ENCODE data around the gene NLRP6. TPM values are rescaled to one million over a fixed set of nuclear protein-coding genes. Genes with fewer than 3 reads are reported as not detected.

Gene NLRP6
- total and polyA plus RNA-seq, 2 of the 4 experiments (the other 2 are of a cell fraction): not detected

GRCh38 chr11:313304-313786 lies 35.1 kb downstream of the NLRP6 start (continued):
- TF ChIP-seq SMC3 (IDR thresholded peaks at IDR 0.05; ENCODE audit: low read depth, low read length): no peak

GRCh38 chr11:313787-314553 lies 35.8 kb downstream of the NLRP6 start, which contains the start of gene IFITM1:
Gene IFITM1 (plus strand): TSS chr11:314040. CDS start chr11:314171, 131 bp downstream.
- Histone ChIP-seq H2AK5ac (ENCODE audit: low read depth, low read length) (peak within 1 kb of the TSS; percentile 92), H3K18ac (ENCODE audit: low read depth, low read length) (peak within 1 kb of the TSS; percentile 52), H3K79me1 (ENCODE audit: low read depth in 1 of 2, low read length in 2 of 2) (peaks cover 5 to 37% of the 10 kb centered on the region in 2 experiments; a peak in 3 of 4 replicates), H3K27me3 (ENCODE audit: control insufficient read depth, insufficient read depth, low read length) (no peaks in the 10 kb centered on the region), H2AK9ac (replicated peaks; ENCODE audit: low read depth, low read length, poor library complexity) (peak within 1 kb of the TSS; percentile 99), H3K36me3 (ENCODE audit: control insufficient read depth, insufficient read depth, low read length) (peaks cover 5% of the 10 kb centered on the region; the same call in 1 of the 2 replicates), H2BK120ac (ENCODE audit: low read depth, low read length) (peak within 1 kb of the TSS; percentile 71), H4K8ac (ENCODE audit: low read depth in 2 of 2, low read length in 2 of 2) (peak within 1 kb of the TSS; percentile 45 to 87), H3K9ac (ENCODE audit: low read depth, low read length) (peak within 1 kb of the TSS; percentile 67), H3K4me1 (ENCODE audit: control insufficient read depth, insufficient read depth, low read length) (peaks cover 23% of the 10 kb centered on the region), H3K4ac (ENCODE audit: low read depth, low read length) (peak within 1 kb of the TSS; percentile 88), H4K5ac (ENCODE audit: low read depth, low read length) (peak within 1 kb of the TSS; percentile 57), H3K14ac (replicated peaks; ENCODE audit: low read depth, low read length) (peak within 1 kb of the TSS; percentile 87), H3K27ac (ENCODE audit: insufficient read depth, low read length) (peak within 1 kb of the TSS; percentile 85), H2BK15ac (ENCODE audit: low read depth, low read length) (peak within 1 kb of the TSS; percentile 49; the same call in 2 of the 3 replicates), H3K56ac (ENCODE audit: extremely low read depth, insufficient read depth, low read length) (peak within 1 kb of the TSS; percentile 88), H3K9me3 (ENCODE audit: control insufficient read depth, insufficient read depth, low read length) (no peaks in the 10 kb centered on the region), H3K9me1 (ENCODE audit: insufficient read depth, low read length) (0 out of 2 replicates have a peak, but pooled peaks cover 5% of the 10 kb centered on the region), H3K4me3 (ENCODE audit: insufficient read depth, low read depth, low read length) (peak within 1 kb of the TSS; percentile 44), H2AFZ (replicated peaks; ENCODE audit: low read length, poor library complexity) (peak within 1 kb of the TSS; percentile 95), H2BK5ac (ENCODE audit: low read depth, low read length, poor library complexity, severe bottlenecking) (peak within 1 kb of the TSS; percentile 87), H2BK20ac (ENCODE audit: low read depth, low read length) (peak within 1 kb of the TSS; percentile 62; the same call in 1 of the 2 replicates), H4K91ac (ENCODE audit: insufficient read depth, low read depth, low read length) (peak within 1 kb of the TSS; percentile 88), H3K4me2 (ENCODE audit: low read depth, low read length) (peak within 1 kb of the TSS; percentile 62), H4K20me1 (ENCODE audit: insufficient read depth, low read length) (peaks cover 3% of the 10 kb centered on the region; the same call in 1 of the 2 replicates), H3K23ac (ENCODE audit: low read depth, low read length) (peak within 1 kb of the TSS; percentile 90)
- dilution Hi-C loops (cut with HindIII; ENCODE audit: low sequenced_read_pairs, unreplicated experiment) (no loop called here), in situ Hi-C loops (cut with MboI; ENCODE audit: low sequenced_read_pairs) (no loop called here), intact Hi-C loops (cut with micrococcal nuclease) (loop anchor here (2.0 kb wide), 1 partner anchor 43 kb away; no protein-coding TSS in a partner anchor)
- ATAC-seq (ENCODE audit: low read depth): peak; percentile 36
- ChIA-PET CTCF (no interaction called here), POLR2A (ENCODE audit: unreplicated experiment) (no interaction called here)
- BruUV-seq (replicated peaks): TSS peak; percentile 94
- peak; percentile 84 for DNase-seq
- 37% methylated on average over 3 of the region's 18 CpGs; no CpG with 5 or more reads in 1 of the 2 experiments for WGBS, 2 experiments (ENCODE audit: extremely low coverage in 2 of 2, insufficient read length in 1 of 2)
- TF ChIP-seq MXI1 (IDR thresholded peaks at IDR 0.05; ENCODE audit: borderline replicate concordance, low read depth, low read length) (no peak), MAZ (IDR thresholded peaks at IDR 0.05; ENCODE audit: borderline replicate concordance, low read depth, low read length) (no peak), RAD21 (IDR thresholded peaks at IDR 0.05; ENCODE audit: low read length) (no peak), CEBPB (IDR thresholded peaks at IDR 0.05; ENCODE audit: low read depth, low read length) (no peak), SMC3 (IDR thresholded peaks at IDR 0.05; ENCODE audit: low read depth, low read length) (no peak), BHLHE40 (IDR thresholded peaks at IDR 0.05; ENCODE audit: low read depth, low read length) (no peak), ELK1 (IDR thresholded peaks at IDR 0.05; ENCODE audit: borderline replicate concordance, low read depth, low read length) (no peak), RCOR1 (IDR thresholded peaks at IDR 0.05; ENCODE audit: insufficient replicate concordance, low read length) (no peak), CTCF (conservative IDR thresholded peaks at IDR 0.05; ENCODE audit: low read depth, low read length) (no peak), POLR2A (IDR thresholded peaks at IDR 0.05; ENCODE audit: low read depth, low read length) (no peak; the same call in 1 of the 2 replicates), CHD1 (IDR thresholded peaks at IDR 0.05; ENCODE audit: low read depth, low read length) (no peak), FOS (IDR thresholded peaks at IDR 0.05; ENCODE audit: low read depth, low read length) (no peak)
